ENCODE measurements around the gene BSCL2. TPM values are rescaled to one million over a fixed set of nuclear protein-coding genes. Genes with fewer than 3 reads are reported as not detected.
"Not testable (repeated sequence)": the region's sequence is repeated elsewhere in the genome, so short reads cannot be mapped to it uniquely, and the experiment has no call there.

Gene BSCL2
- total RNA-seq, 1 experiment from 2014 or later = 97.2 TPM

- no peak overlapping the region for H3K4me3 Mint-ChIP-seq
- DNase-seq (ENCODE audit: low spot score) = no peak
- POLR2A ChIA-PET = interaction anchor here (0.6 kb wide), 1 partner anchor 99 kb away, joined by 4 read pairs; the partner anchor contains the start of gene STX5
- no peak for TF ChIP-seq SP1 (CRISPR knock-in tag; conservative IDR thresholded peaks at IDR 0.05)
- TF ChIP-seq ZNF317 (CRISPR knock-in tag; IDR thresholded peaks at IDR 0.05; ENCODE audit: borderline replicate concordance, low read depth) = no peak
- H3K36me3 Mint-ChIP-seq = peaks cover 27% of the 10 kb centered on the region
- H3K9me3 Mint-ChIP-seq = no peaks in the 10 kb centered on the region
- H3K27me3 Mint-ChIP-seq (ENCODE audit: low read depth) = peaks cover under 1% of the 10 kb centered on the region; the same call in 1 of the 2 replicates
- no peak for ATAC-seq
- CTCF ChIA-PET = interaction anchor here (0.7 to 7.6 kb wide), 2 partner anchors 37 to 185 kb away, joined by 4 to 59 read pairs; partner anchors contain the start of gene TAF6L
- no peak overlapping the region for H3K27ac Mint-ChIP-seq
- H3K4me1 Mint-ChIP-seq = peaks cover 9% of the 10 kb centered on the region
Measured at GRCh38 chr11:62732830-62733229, 25.6 kb upstream of the BSCL2 start.

- ChIA-PET CTCF (interaction anchor here (0.7 to 7.6 kb wide), 6 partner anchors 20 to 57 kb away, joined by 3 to 59 read pairs (median 10); partner anchors contain the start of genes POLR2G, TAF6L, TMEM179B and ZBTB3), POLR2A (interaction anchor here (0.6 to 2.6 kb wide), 5 partner anchors 21 to 174 kb away, joined by 3 to 8 read pairs (median 6); partner anchors contain the start of genes BSCL2, GNG3 and TUT1)
- H3K27me3 Mint-ChIP-seq (ENCODE audit: low read depth); DNase-seq (ENCODE audit: low spot score); ATAC-seq; H3K9me3 Mint-ChIP-seq: not testable (repeated sequence)
- Mint-ChIP-seq H3K36me3 (peaks cover 20% of the 10 kb centered on the region), H3K4me3 (peak overlapping the region; percentile 98), H3K4me1 (peaks cover 16% of the 10 kb centered on the region), H3K27ac (peak overlapping the region; percentile 41)
Measured at GRCh38 chr11:62730076-62730475, 22.9 kb upstream of the BSCL2 start.

DNA sequence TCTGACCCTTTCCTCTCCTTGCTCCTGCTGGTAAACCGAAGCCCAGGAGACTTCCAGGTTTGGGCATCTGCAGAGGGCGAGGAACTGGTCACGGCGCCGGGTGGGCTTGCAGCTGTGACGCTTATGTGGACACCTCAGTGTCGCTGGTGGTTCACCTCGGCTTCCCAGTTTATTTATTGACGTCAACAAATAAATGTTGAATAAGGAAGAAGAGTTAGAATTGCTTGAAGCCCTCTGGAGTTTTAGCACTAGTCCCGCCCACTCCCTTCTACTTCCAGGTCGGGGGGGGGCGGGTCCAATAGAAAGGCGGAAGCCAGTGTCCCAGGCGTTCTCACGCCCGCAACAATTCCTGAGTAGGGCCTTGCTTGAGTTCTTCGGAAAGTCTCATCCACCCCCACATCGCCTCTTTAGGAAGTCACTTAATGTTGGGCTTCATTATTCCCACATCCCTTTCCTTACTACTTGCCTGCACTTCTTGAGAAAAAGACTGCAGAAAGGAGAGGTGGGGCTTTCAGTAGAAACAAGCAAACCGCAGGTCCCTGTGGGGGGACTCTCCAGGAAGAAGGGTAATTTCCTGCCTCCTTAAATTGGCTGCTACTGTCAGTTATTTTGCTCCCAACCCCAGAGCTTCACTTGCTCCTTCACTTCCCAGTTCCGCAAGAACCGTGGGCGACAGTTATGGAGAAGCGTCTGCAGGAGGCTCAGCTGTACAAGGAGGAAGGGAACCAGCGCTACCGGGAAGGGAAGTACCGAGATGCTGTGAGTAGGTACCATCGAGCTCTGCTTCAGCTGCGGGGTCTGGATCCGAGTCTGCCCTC is 21.2 kb upstream of the BSCL2 start, which contains the start of gene TTC9C:
TTC9C (plus strand) TSS at position 316 of the 818 bp plus-strand sequence; CDS start at position 679, 363 bp downstream.
- Mint-ChIP-seq H3K9me3 (no peaks in the 10 kb centered on the region), H3K27ac (peak within 1 kb of the TSS; percentile 100), H3K4me3 (peak within 1 kb of the TSS; percentile 98), H3K36me3 (peaks cover 33% of the 10 kb centered on the region), H3K27me3 (ENCODE audit: low read depth) (peaks cover 4% of the 10 kb centered on the region; the same call in 1 of the 2 replicates), H3K4me1 (peaks cover 25% of the 10 kb centered on the region)
- ATAC-seq (peak; percentile 32), DNase-seq (ENCODE audit: low spot score) (peak; percentile 78)
- POLR2A ChIA-PET = interaction anchor here (1.0 to 4.2 kb wide), 13 partner anchors 19 to 154 kb away, joined by 3 to 34 read pairs (median 8); partner anchors contain the start of genes BSCL2, C11orf98, CSKMT and GNG3
- CTCF ChIA-PET = interaction anchor here (1.0 to 7.6 kb wide), 16 partner anchors 13 to 1193 kb away, joined by 3 to 59 read pairs (median 4); partner anchors contain the start of genes BSCL2, GNG3, MTA2 and POLR2G
- TF ChIP-seq NR1H2 (CRISPR knock-in tag; IDR thresholded peaks at IDR 0.05) (no peak), ZNF121 (CRISPR knock-in tag; IDR thresholded peaks at IDR 0.05) (no peak), JUN (CRISPR knock-in tag; IDR thresholded peaks at IDR 0.05) (no peak), CBFB (CRISPR knock-in tag; IDR thresholded peaks at IDR 0.05; ENCODE audit: low read depth) (no peak), ZBTB21 (CRISPR knock-in tag; IDR thresholded peaks at IDR 0.05; ENCODE audit: borderline replicate concordance) (no peak), PRDM15 (CRISPR knock-in tag; IDR thresholded peaks at IDR 0.05) (no peak), ZNF396 (CRISPR knock-in tag; IDR thresholded peaks at IDR 0.05; ENCODE audit: borderline replicate concordance) (no peak), CREM (CRISPR knock-in tag; IDR thresholded peaks at IDR 0.05) (no peak), NFYB (CRISPR knock-in tag; conservative IDR thresholded peaks at IDR 0.05; ENCODE audit: low read depth) (0 out of 2 replicates have a peak, but pooled peaks have one; percentile 13), FOXJ3 (CRISPR knock-in tag; IDR thresholded peaks at IDR 0.05; ENCODE audit: borderline replicate concordance) (no peak), MYBL2 (CRISPR knock-in tag; IDR thresholded peaks at IDR 0.05) (peak; percentile 81; the same call in 1 of the 2 replicates), SOX15 (CRISPR knock-in tag; IDR thresholded peaks at IDR 0.05) (no peak), STAT6 (CRISPR knock-in tag; conservative IDR thresholded peaks at IDR 0.05; ENCODE audit: low read depth) (no peak)
- TF ChIP-seq, protein P1, sequence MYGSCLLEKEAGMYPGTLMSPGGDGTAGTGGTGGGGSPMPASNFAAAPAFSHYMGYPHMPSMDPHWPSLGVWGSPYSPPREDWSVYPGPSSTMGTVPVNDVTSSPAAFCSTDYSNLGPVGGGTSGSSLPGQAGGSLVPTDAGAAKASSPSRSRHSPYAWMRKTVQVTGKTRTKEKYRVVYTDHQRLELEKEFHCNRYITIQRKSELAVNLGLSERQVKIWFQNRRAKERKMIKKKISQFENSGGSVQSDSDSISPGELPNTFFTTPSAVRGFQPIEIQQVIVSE (CRISPR knock-in tag; IDR thresholded peaks at IDR 0.05; ENCODE audit: borderline replicate concordance) = no peak
- TF ChIP-seq, protein P2, sequence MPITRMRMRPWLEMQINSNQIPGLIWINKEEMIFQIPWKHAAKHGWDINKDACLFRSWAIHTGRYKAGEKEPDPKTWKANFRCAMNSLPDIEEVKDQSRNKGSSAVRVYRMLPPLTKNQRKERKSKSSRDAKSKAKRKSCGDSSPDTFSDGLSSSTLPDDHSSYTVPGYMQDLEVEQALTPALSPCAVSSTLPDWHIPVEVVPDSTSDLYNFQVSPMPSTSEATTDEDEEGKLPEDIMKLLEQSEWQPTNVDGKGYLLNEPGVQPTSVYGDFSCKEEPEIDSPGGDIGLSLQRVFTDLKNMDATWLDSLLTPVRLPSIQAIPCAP (CRISPR knock-in tag; IDR thresholded peaks at IDR 0.05) = 0 out of 2 replicates have a peak, but pooled peaks have one; percentile 48
- TF ChIP-seq, protein P3, sequence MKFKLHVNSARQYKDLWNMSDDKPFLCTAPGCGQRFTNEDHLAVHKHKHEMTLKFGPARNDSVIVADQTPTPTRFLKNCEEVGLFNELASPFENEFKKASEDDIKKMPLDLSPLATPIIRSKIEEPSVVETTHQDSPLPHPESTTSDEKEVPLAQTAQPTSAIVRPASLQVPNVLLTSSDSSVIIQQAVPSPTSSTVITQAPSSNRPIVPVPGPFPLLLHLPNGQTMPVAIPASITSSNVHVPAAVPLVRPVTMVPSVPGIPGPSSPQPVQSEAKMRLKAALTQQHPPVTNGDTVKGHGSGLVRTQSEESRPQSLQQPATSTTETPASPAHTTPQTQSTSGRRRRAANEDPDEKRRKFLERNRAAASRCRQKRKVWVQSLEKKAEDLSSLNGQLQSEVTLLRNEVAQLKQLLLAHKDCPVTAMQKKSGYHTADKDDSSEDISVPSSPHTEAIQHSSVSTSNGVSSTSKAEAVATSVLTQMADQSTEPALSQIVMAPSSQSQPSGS (CRISPR knock-in tag; IDR thresholded peaks at IDR 0.05; ENCODE audit: borderline replicate concordance, low read depth) = no peak
